GM23248 (cell line): Measurements from ENCODE around the gene ZNF407. TPM values are rescaled to one million over a fixed set of nuclear protein-coding genes. Genes with fewer than 3 reads are reported as not detected.

ENCODE experiments used
- DNase-seq: peaks from one replicate; pipeline ENCODE4 v3.0.0-alpha.2; 2015
- H2AFZ ChIP-seq: fragments of 200-600 bp; sonication (generic); 2 replicates; pipeline ENCODE4 v1.6.1; 2016; ENCODE audit warnings: antibody characterized with exemption
- H3F3A ChIP-seq: fragments of 200-600 bp; sonication (generic); 2 replicates; pipeline ENCODE4 v1.6.1; 2016; ENCODE audit warnings: mild to moderate bottlenecking, antibody characterized with exemption, mixed run types; ENCODE audit not compliant: insufficient read depth
- H3K27ac ChIP-seq: fragments of 200-600 bp; sonication (generic); 2 replicates; pipeline ENCODE4 v1.5.1; 2016; ENCODE audit warnings: mild to moderate bottlenecking
- H3K27me3 ChIP-seq: fragments of 200-600 bp; sonication (generic); replicated peaks from 2 replicates; pipeline ENCODE4 v1.6.1; 2016; ENCODE audit warnings: mild to moderate bottlenecking; ENCODE audit not compliant: insufficient read depth
- H3K36me3 ChIP-seq: fragments of 200-600 bp; sonication (generic); 2 replicates; pipeline ENCODE4 v1.6.1; 2016; ENCODE audit warnings: low read depth, mild to moderate bottlenecking
- H3K4me1 ChIP-seq: fragments of 200-600 bp; sonication (generic); 2 replicates; pipeline ENCODE4 v1.6.1; 2016; ENCODE audit warnings: mild to moderate bottlenecking; ENCODE audit not compliant: insufficient read depth
- H3K4me2 ChIP-seq: fragments of 200-600 bp; sonication (generic); one replicate; pipeline ENCODE4 v1.6.1; 2016; ENCODE audit warnings: mild to moderate bottlenecking; ENCODE audit not compliant: unreplicated experiment
- H3K4me3 ChIP-seq: fragments of 200-600 bp; sonication (generic); 2 replicates; pipeline ENCODE4 v1.5.1; 2016; ENCODE audit warnings: mild to moderate bottlenecking
- H3K79me2 ChIP-seq: fragments of 200-600 bp; sonication (generic); 2 replicates; pipeline ENCODE4 v1.6.1; 2016; ENCODE audit warnings: mild to moderate bottlenecking; ENCODE audit not compliant: insufficient read depth
- H3K9ac ChIP-seq: fragments of 200-600 bp; sonication (generic); 2 replicates; pipeline ENCODE4 v1.6.1; 2016; ENCODE audit warnings: mild to moderate bottlenecking
- H3K9me2 ChIP-seq: fragments of 200-600 bp; sonication (generic); 2 replicates; pipeline ENCODE4 v1.6.1; 2016; ENCODE audit warnings: mixed run types, mild to moderate bottlenecking, moderate library complexity; ENCODE audit not compliant: insufficient read depth
- H3K9me3 ChIP-seq: fragments of 200-600 bp; sonication (generic); one replicate; pipeline ENCODE4 v1.6.1; 2017; ENCODE audit warnings: low read depth
- H4K20me1 ChIP-seq: fragments of 200-600 bp; sonication (generic); 2 replicates; pipeline ENCODE4 v1.6.0; 2016; ENCODE audit not compliant: insufficient read depth
- EZH2 ChIP-seq: fragments of 200-600 bp; sonication (generic); IDR thresholded peaks from 2 replicates; pipeline ENCODE4 v1.6.1; 2018; ENCODE audit warnings: antibody characterized with exemption, mild to moderate bottlenecking; ENCODE audit not compliant: insufficient read depth, poor library complexity, severe bottlenecking
- EZH2phosphoT487 ChIP-seq: fragments of 200-600 bp; sonication (generic); IDR thresholded peaks from 2 replicates; pipeline ENCODE4 v1.6.1; 2018; ENCODE audit warnings: antibody characterized with exemption, moderate library complexity, mild to moderate bottlenecking, low read depth; ENCODE audit not compliant: insufficient read depth
- whole genome bisulfite sequencing, 2 experiments: methylation state at CpG; one replicate each; pipeline ENCODE4 v1.1.6; 2015 to 2017; ENCODE audit warnings: low lambda C conversion rate in 2 of 2, low coverage in 1 of 2; ENCODE audit errors: missing lambda C conversion rate in 2 of 2; 5-methylcytosine and 5-hydroxymethylcytosine counted together
- in situ Hi-C: fragments of 300-500 bp; cut with MboI; formaldehyde crosslinking; loops from 2 replicates; pipeline ENCODE4 v1.15.0; 2020
- polyA plus RNA-seq: library from polyadenylated mRNA; unstranded; fragments of >200 nt; fragmentation: Nextera tagmentation; extraction: Ambion mirVana; gene quantifications from 2 replicates; pipeline ENCODE4 v1.2.1, GENCODE V29; 2016
- total RNA-seq: library from RNA; depleted of rRNA; stranded (reverse); fragments of >200 nt; shearing (Covaris generic); gene quantifications from 2 replicates; pipeline ENCODE4 v1.2.3, GENCODE V29; 2014

Gene ZNF407
- total and polyA plus RNA-seq, 2 experiments from 2014 or later = 2.6 to 6.3 TPM

GRCh38 chr18:74950479-74950878 is 352.8 kb downstream of the ZNF407 start:
- Histone ChIP-seq H3K4me3 (no peak overlapping the region), H3K27me3 (no peaks in the 10 kb centered on the region), H3K9me3 (no peaks in the 10 kb centered on the region), H3K9me2 (no peaks in the 10 kb centered on the region), H4K20me1 (no peaks in the 10 kb centered on the region), H3K9ac (no peak overlapping the region), H3K36me3 (no peaks in the 10 kb centered on the region), H2AFZ (no peak overlapping the region), H3K4me1 (peaks cover 26% of the 10 kb centered on the region), H3K79me2 (no peaks in the 10 kb centered on the region), H3K27ac (no peak overlapping the region), H3F3A (peaks cover 3% of the 10 kb centered on the region; the same call in 1 of the 2 replicates), H3K4me2 (no peak overlapping the region)
- no peak for DNase-seq
- in situ Hi-C loops = no loop called here
- TF ChIP-seq EZH2 = no peak
- 87 to 98% methylated on average over 4 of the region's 4 CpGs for WGBS, 2 experiments

- Histone ChIP-seq H3K4me3 (no peak overlapping the region; the same call in 1 of the 2 replicates), H3K36me3 (no peaks in the 10 kb centered on the region), H3K79me2 (no peaks in the 10 kb centered on the region), H4K20me1 (no peaks in the 10 kb centered on the region), H3K4me1 (peaks cover 21% of the 10 kb centered on the region), H3K9me3 (no peaks in the 10 kb centered on the region), H3K4me2 (peak overlapping the region; percentile 40), H2AFZ (no peak overlapping the region), H3K27me3 (no peaks in the 10 kb centered on the region), H3F3A (peaks cover 3% of the 10 kb centered on the region; the same call in 1 of the 2 replicates), H3K9ac (no peak overlapping the region), H3K27ac (no peak overlapping the region; the same call in 1 of the 2 replicates), H3K9me2 (no peaks in the 10 kb centered on the region)
- WGBS, 2 experiments = 26 to 38% methylated on average over 4 of the region's 4 CpGs
- no peak for TF ChIP-seq EZH2phosphoT487
- TF ChIP-seq EZH2 = no peak
- in situ Hi-C loops = no loop called here
- DNase-seq = peak; percentile 80
Observed at GRCh38 chr18:74951165-74951760, 353.6 kb downstream of the ZNF407 start.

- TF ChIP-seq EZH2phosphoT487 (no peak), EZH2 (no peak)
- peaks cover 7% of the 10 kb centered on the region; the same call in 1 of the 2 replicates for H3K9me2 ChIP-seq
- H3K4me2 ChIP-seq = no peak overlapping the region
- H3K9me3 ChIP-seq = no peaks in the 10 kb centered on the region
- no peaks in the 10 kb centered on the region for H3F3A ChIP-seq
- no peaks in the 10 kb centered on the region for H3K36me3 ChIP-seq
- H3K79me2 ChIP-seq = no peaks in the 10 kb centered on the region
- no peak overlapping the region for H3K9ac ChIP-seq
- H3K27me3 ChIP-seq = no peaks in the 10 kb centered on the region
- H2AFZ ChIP-seq = no peak overlapping the region
- in situ Hi-C loops = no loop called here
- no peaks in the 10 kb centered on the region for H4K20me1 ChIP-seq
- H3K4me3 ChIP-seq = no peak overlapping the region
- peaks cover 8% of the 10 kb centered on the region; the same call in 1 of the 2 replicates for H3K4me1 ChIP-seq
- H3K27ac ChIP-seq = no peak overlapping the region
- WGBS, 2 experiments = 88% methylated on average over 8 of the region's 8 CpGs
- no peak for DNase-seq
Observed at GRCh38 chr18:74957588-74958224, 360.0 kb downstream of the ZNF407 start.

- WGBS, 2 experiments = 97% methylated on average over 3 of the region's 3 CpGs
- Histone ChIP-seq H3F3A (no peaks in the 10 kb centered on the region), H2AFZ (no peak overlapping the region), H3K9ac (no peak overlapping the region), H3K79me2 (no peaks in the 10 kb centered on the region), H3K9me3 (no peaks in the 10 kb centered on the region), H3K4me3 (no peak overlapping the region), H3K27ac (no peak overlapping the region), H4K20me1 (no peaks in the 10 kb centered on the region), H3K4me2 (no peak overlapping the region), H3K36me3 (no peaks in the 10 kb centered on the region), H3K27me3 (no peaks in the 10 kb centered on the region), H3K4me1 (peaks cover 8% of the 10 kb centered on the region; the same call in 1 of the 2 replicates), H3K9me2 (peaks cover 7% of the 10 kb centered on the region; the same call in 1 of the 2 replicates)
- in situ Hi-C loops = no loop called here
- TF ChIP-seq EZH2phosphoT487 = no peak
- TF ChIP-seq EZH2 = no peak
- DNase-seq = no peak
Observed at GRCh38 chr18:74959216-74959615, 361.5 kb downstream of the ZNF407 start.
